Measurements from ENCODE around the gene FNDC11. TPM values are rescaled to one million over a fixed set of nuclear protein-coding genes. Genes with fewer than 3 reads are reported as not detected.
"Not testable (repeated sequence)": the region's sequence is repeated elsewhere in the genome, so short reads cannot be mapped to it uniquely, and the experiment has no call there.

Gene FNDC11
- total and polyA plus RNA-seq, 3 donors from 2014 or later, result 85.4 to 147 (median 121) TPM

GRCh38 chr20:63570281-63571086, 16.5 kb downstream of the FNDC11 start:
- H3K27ac ChIP-seq, result no peak overlapping the region
- DNase-seq, result no peak
- no peaks in the 10 kb centered on the region for H3K36me3 ChIP-seq (ENCODE audit: low read depth, missing control alignments)
- 87 to 90% methylated on average over 3 to 28 of the region's 28 CpGs for WGBS, 2 donors
- intact Hi-C loops (cut with DNase I; ENCODE audit: low total_unique reads), result no loop called here
- H3K4me1 ChIP-seq, result peaks cover 6% of the 10 kb centered on the region
- TF ChIP-seq, protein P1, sequence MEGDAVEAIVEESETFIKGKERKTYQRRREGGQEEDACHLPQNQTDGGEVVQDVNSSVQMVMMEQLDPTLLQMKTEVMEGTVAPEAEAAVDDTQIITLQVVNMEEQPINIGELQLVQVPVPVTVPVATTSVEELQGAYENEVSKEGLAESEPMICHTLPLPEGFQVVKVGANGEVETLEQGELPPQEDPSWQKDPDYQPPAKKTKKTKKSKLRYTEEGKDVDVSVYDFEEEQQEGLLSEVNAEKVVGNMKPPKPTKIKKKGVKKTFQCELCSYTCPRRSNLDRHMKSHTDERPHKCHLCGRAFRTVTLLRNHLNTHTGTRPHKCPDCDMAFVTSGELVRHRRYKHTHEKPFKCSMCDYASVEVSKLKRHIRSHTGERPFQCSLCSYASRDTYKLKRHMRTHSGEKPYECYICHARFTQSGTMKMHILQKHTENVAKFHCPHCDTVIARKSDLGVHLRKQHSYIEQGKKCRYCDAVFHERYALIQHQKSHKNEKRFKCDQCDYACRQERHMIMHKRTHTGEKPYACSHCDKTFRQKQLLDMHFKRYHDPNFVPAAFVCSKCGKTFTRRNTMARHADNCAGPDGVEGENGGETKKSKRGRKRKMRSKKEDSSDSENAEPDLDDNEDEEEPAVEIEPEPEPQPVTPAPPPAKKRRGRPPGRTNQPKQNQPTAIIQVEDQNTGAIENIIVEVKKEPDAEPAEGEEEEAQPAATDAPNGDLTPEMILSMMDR (IDR thresholded peaks at IDR 0.05), result no peak
- no peak for TF ChIP-seq POLR2A (IDR thresholded peaks at IDR 0.05)
- no peak overlapping the region for H3K4me3 ChIP-seq
- no peaks in the 10 kb centered on the region for H3K9me3 ChIP-seq
- no peaks in the 10 kb centered on the region for H3K27me3 ChIP-seq

- WGBS, 2 donors, result 61 to 74% methylated on average over 2 to 11 of the region's 11 CpGs
- H3K27ac ChIP-seq; H3K4me1 ChIP-seq; intact Hi-C loops (cut with DNase I; ENCODE audit: low total_unique reads); DNase-seq; H3K9me3 ChIP-seq; H3K36me3 ChIP-seq (ENCODE audit: low read depth, missing control alignments); H3K4me3 ChIP-seq; H3K27me3 ChIP-seq: not testable (repeated sequence)
These were observed 17.1 kb downstream of the FNDC11 start for GRCh38 chr20:63571087-63571478.

- DNase-seq, result no peak
- H3K9me3 ChIP-seq, result no peaks in the 10 kb centered on the region
- intact Hi-C loops (cut with DNase I; ENCODE audit: low total_unique reads), result no loop called here
- no peak for TF ChIP-seq POLR2A (IDR thresholded peaks at IDR 0.05)
- TF ChIP-seq, protein P1 (IDR thresholded peaks at IDR 0.05), result no peak
- H3K27me3 ChIP-seq, result no peaks in the 10 kb centered on the region
- whole genome bisulfite sequencing, 2 donors, result 93 to 94% methylated on average over 18 to 48 of the region's 48 CpGs
- H3K4me3 ChIP-seq, result no peak overlapping the region
- no peaks in the 10 kb centered on the region for H3K36me3 ChIP-seq (ENCODE audit: low read depth, missing control alignments)
- H3K4me1 ChIP-seq, result peaks cover 6% of the 10 kb centered on the region
- H3K27ac ChIP-seq, result no peak overlapping the region
These were observed 18.3 kb downstream of the FNDC11 start for GRCh38 chr20:63572071-63572787.

DNA sequence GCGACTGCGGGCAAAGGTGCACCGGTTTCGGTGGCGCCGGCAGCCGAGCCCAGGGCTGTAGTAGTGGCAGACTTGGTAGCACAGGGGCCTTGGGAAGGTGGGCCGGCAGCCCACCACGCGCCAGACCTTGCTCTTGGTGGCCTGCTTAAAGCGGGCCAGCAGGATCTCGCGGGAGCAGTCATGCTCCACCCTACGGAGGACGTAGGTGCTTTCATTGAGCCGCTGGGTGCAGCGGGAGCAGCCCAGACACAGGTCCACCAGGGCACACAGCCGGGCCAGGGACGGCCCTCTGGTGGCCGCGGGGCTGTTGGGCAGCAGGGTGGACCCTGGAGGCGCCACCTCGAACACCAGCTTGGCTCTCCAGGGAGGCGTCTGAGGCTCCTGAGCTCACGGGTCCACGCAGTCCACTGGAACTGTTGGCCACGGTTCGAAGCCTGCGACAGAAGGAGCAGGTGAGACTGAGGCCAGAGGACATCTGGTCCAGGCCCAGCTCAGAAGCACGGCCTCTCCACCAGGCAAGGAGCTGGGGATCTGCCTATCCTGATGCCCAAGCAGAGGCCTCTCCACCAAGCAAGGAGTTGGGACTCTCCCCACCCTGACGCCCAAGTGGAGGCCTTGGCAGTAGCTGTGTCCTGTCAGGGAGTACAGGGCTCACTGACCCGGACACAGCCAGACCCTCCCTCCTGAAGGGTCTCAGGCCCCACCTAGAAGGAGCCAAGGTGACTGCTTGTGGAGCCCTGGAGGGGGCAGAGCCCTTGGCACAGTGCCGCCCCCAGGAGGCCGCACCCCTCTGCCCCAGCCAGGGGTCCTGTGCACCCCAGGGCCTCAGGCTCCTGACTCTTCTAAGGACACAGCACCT, 19.1 kb downstream of the FNDC11 start:
- peak overlapping the region; percentile 56 to 80 for H3K27ac ChIP-seq
- 90 to 98% methylated on average over 8 to 34 of the region's 34 CpGs for WGBS, 2 donors

More for the DNA sequence above, 19.1 kb downstream of the FNDC11 start:
- no peak for DNase-seq
- Histone ChIP-seq H3K4me3 (peak overlapping the region; percentile 67 to 81), H3K27me3 (no peaks in the 10 kb centered on the region), H3K4me1 (peaks cover 6% of the 10 kb centered on the region), H3K9me3 (no peaks in the 10 kb centered on the region), H3K36me3 (ENCODE audit: low read depth, missing control alignments) (no peaks in the 10 kb centered on the region)
- intact Hi-C loops (cut with DNase I; ENCODE audit: low total_unique reads), result no loop called here
- no peak for TF ChIP-seq POLR2A (IDR thresholded peaks at IDR 0.05)
- TF ChIP-seq, protein P1 (IDR thresholded peaks at IDR 0.05), result no peak
